A673 (cell line): Measurements from ENCODE around the gene RARRES2.

Experiments
- CTCF ChIP-seq: fragments of 300-800, 200-600 bp; sonication (generic); conservative IDR thresholded peaks from 2 replicates; pipeline ENCODE4 v1.5.1; 2017; ENCODE audit warnings: low read depth, mild to moderate bottlenecking, antibody characterized with exemption, low read length, moderate library complexity, mixed read lengths
- EZH2 ChIP-seq: fragments of 200-600 bp; sonication (generic); IDR thresholded peaks from 2 replicates; pipeline ENCODE4 v1.6.1; 2017; ENCODE audit warnings: borderline replicate concordance, low read depth, mild to moderate bottlenecking, mixed read lengths, antibody characterized with exemption, low read length; ENCODE audit not compliant: poor library complexity, severe bottlenecking

DNA sequence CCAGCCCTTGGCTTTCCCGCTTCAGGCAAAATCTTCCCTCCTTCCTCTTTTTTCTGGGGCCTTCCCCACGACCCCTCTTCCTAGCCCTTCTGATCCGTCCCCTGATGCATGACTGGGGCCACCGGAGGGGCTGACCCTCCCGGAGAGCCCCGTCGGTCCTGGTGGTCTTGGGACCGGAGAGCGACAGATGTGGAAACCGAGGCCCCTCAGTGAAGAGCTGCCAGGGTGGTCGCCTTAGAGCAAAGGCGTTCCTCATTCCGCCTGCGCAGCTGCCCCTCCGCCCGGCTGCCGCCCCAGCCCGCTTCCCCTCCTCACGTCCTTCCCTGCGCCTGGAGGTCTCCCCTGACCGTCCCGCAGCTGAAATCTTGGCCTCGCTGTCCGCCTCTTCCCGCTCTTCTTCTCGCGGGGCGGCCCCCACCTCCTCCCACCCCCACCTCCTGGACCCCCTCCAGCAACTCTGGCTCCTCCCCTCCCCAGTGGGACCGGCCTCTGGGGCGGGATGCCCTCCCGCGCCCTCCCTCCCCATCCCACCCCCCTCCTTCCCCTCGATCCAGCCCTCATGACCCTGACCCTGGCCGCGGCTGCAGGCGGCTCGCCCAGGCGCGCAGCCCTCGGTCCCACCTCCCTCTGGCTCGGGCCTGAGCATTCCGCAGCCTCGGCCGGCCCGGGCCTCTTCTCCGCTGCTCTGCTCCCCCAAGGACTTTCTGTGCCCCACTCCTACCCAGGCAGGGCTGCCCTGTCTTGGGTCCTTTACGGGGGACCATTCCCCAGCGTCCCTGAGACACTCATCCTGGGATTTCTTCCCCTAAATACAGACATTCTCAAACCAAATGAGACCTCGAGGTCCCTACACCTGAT, at the start of gene RARRES2:
- TF ChIP-seq CTCF, result no peak
- no peak for TF ChIP-seq EZH2
